Endothelial cell of umbilical vein (primary cell): Measurements from ENCODE around the gene TIMM10B. TPM values are rescaled to one million over a fixed set of nuclear protein-coding genes. Genes with fewer than 3 reads are reported as not detected.

ENCODE experiments used
- Bru-seq: library from RNA; stranded (reverse); fragments of 400-500 nt; gene quantifications from one replicate; lab custom pipeline; 2021; lab: Mats Ljungman, UMichigan
- BruChase-seq, 2 experiments: library from RNA; stranded (reverse); fragments of 400-500 nt; gene quantifications; one replicate each; lab custom pipeline; 2021; lab: Mats Ljungman, UMichigan
- BruUV-seq: library from RNA; stranded (reverse); fragments of 400-500 nt; replicated peaks from 2 replicates; lab custom pipeline; 2021; lab: Mats Ljungman, UMichigan
- CTCF ChIA-PET: fragments of 300-600, 350-600 bp; sonication (Branson Sonifier 250); formaldehyde crosslinking; loops from one replicate; lab custom pipeline; 2021; ENCODE audit warnings: antibody characterized with exemption, inconsistent platforms; lab: Charles Lee
- POLR2A ChIA-PET: fragments of 300-600, 350-600 bp; sonication (Branson Sonifier 250); formaldehyde crosslinking; loops from one replicate; lab custom pipeline; 2021; ENCODE audit warnings: antibody characterized with exemption, inconsistent platforms; lab: Charles Lee
- DNase-seq: peaks from one replicate; pipeline ENCODE4 v3.0.0-alpha.2; 2011; ENCODE audit warnings: low read depth, low spot score
- FAIRE-seq: peaks from 2 replicates; lab custom pipeline; 2011; peaks lifted over from hg19 to GRCh38; lab: Jason Lieb, UNC
- H2AFZ ChIP-seq: 2 replicates; pipeline ENCODE4 v1.6.0; 2012; ENCODE audit warnings: low read depth, low read length, control low read depth, inconsistent platforms
- H3K27ac ChIP-seq: 2 replicates; pipeline ENCODE4 v1.5.1; 2011; ENCODE audit warnings: low read depth, mild to moderate bottlenecking, control low read depth, low read length, moderate library complexity; ENCODE audit not compliant: insufficient read depth
- H3K27me3 ChIP-seq, 2 experiments: 2 replicates each; pipeline versions ENCODE4 v1.6.0 to v1.6.1; 2011; ENCODE audit warnings: low read length in 2 of 2, mixed read lengths in 1 of 2; ENCODE audit not compliant: control insufficient read depth in 2 of 2, insufficient read depth in 2 of 2
- H3K36me3 ChIP-seq, 2 experiments: 2 replicates in 1 of 2; 3 replicates in 1 of 2; pipeline ENCODE4 v1.5.1; 2011; ENCODE audit warnings: low read length in 2 of 2, mild to moderate bottlenecking in 1 of 2, moderate library complexity in 1 of 2; ENCODE audit not compliant: control insufficient read depth in 2 of 2, insufficient read depth in 2 of 2; ENCODE audit errors: extremely low read depth in 1 of 2
- H3K4me1 ChIP-seq: 3 replicates; pipeline ENCODE4 v1.5.1; 2011; ENCODE audit warnings: mild to moderate bottlenecking, low read length; ENCODE audit not compliant: control insufficient read depth, insufficient read depth; ENCODE audit errors: extremely low read depth
- H3K4me2 ChIP-seq: 2 replicates; pipeline ENCODE4 v1.6.1; 2011; ENCODE audit warnings: low read length, control low read depth, mixed read lengths; ENCODE audit not compliant: insufficient read depth
- H3K4me3 ChIP-seq, 3 experiments: fragments of 200-600 bp in 1 of 3; sonication (generic), shearing (Covaris generic) in 1 of 3; replicated peaks in 1 of 3; 2 replicates each; pipeline ENCODE4 v1.5.1; 2011 to 2016; ENCODE audit warnings: control low read depth in 3 of 3, low read length in 3 of 3, mild to moderate bottlenecking in 2 of 3, inconsistent platforms in 1 of 3, low read depth in 1 of 3, moderate library complexity in 1 of 3; ENCODE audit not compliant: insufficient read depth in 1 of 3
- H3K79me2 ChIP-seq: 2 replicates; pipeline ENCODE4 v1.6.0; 2012; ENCODE audit warnings: low read length, inconsistent platforms; ENCODE audit not compliant: control insufficient read depth, insufficient read depth
- H3K9ac ChIP-seq: replicated peaks from 2 replicates; pipeline ENCODE3; 2011; ENCODE audit warnings: low read length, control low read depth; ENCODE audit not compliant: insufficient read depth; ENCODE audit errors: extremely low read depth
- H3K9me1 ChIP-seq: replicated peaks from 3 replicates; pipeline ENCODE4 v1.6.0; 2011; ENCODE audit warnings: mild to moderate bottlenecking, low read length; ENCODE audit not compliant: control insufficient read depth, insufficient read depth; ENCODE audit errors: extremely low read depth
- H3K9me3 ChIP-seq: replicated peaks from 2 replicates; pipeline ENCODE4 v1.5.1; 2012; ENCODE audit warnings: low read length, inconsistent platforms; ENCODE audit not compliant: control insufficient read depth, insufficient read depth
- H4K20me1 ChIP-seq: replicated peaks from 2 replicates; pipeline ENCODE3; 2011; ENCODE audit warnings: mild to moderate bottlenecking, low read length; ENCODE audit not compliant: control insufficient read depth, insufficient read depth; ENCODE audit errors: extremely low read depth
- CTCF ChIP-seq, 2 donors: IDR thresholded peaks; 1 replicate in 1 of 2; 2 replicates in 1 of 2; pipeline ENCODE4 v1.5.1; 2011; ENCODE audit warnings: low read length in 2 of 2, mild to moderate bottlenecking in 2 of 2, moderate library complexity in 2 of 2, control low read depth in 1 of 2, inconsistent platforms in 1 of 2, low read depth in 1 of 2; ENCODE audit not compliant: insufficient read depth in 1 of 2; ENCODE audit errors: extremely low read depth in 1 of 2
- EZH2 ChIP-seq: IDR thresholded peaks from 2 replicates; pipeline ENCODE4 v1.6.1; 2012; ENCODE audit warnings: borderline replicate concordance, low read depth, mild to moderate bottlenecking, moderate library complexity, low read length, inconsistent platforms; ENCODE audit not compliant: severe bottlenecking
- FOS ChIP-seq: IDR thresholded peaks from 2 replicates; pipeline ENCODE4 v1.6.1; 2011; ENCODE audit warnings: mild to moderate bottlenecking, low read length, moderate library complexity, borderline replicate concordance; ENCODE audit not compliant: insufficient read depth
- GATA2 ChIP-seq: IDR thresholded peaks from 2 replicates; pipeline ENCODE4 v1.7.0; 2011; ENCODE audit warnings: low read depth, mild to moderate bottlenecking, moderate library complexity, mixed read lengths, low read length; ENCODE audit not compliant: insufficient read length, insufficient read depth
- JUN ChIP-seq: IDR thresholded peaks from 2 replicates; pipeline ENCODE4 v1.6.1; 2011; ENCODE audit warnings: borderline replicate concordance, low read depth; ENCODE audit not compliant: insufficient read length, insufficient read depth
- MAX ChIP-seq: IDR thresholded peaks from 2 replicates; pipeline ENCODE4 v1.6.1; 2011; ENCODE audit not compliant: insufficient read depth, insufficient read length
- MYC ChIP-seq: IDR thresholded peaks from one replicate; pipeline ENCODE4 v1.6.1; 2011; ENCODE audit warnings: mild to moderate bottlenecking, low read depth, low read length
- POLR2A ChIP-seq: IDR thresholded peaks from 2 replicates; pipeline ENCODE4 v1.6.1; 2012; ENCODE audit warnings: low read depth, mild to moderate bottlenecking, control low read depth, low read length
- POLR2AphosphoS5 ChIP-seq: IDR thresholded peaks from 2 replicates; pipeline ENCODE4 v1.6.1; 2012; ENCODE audit warnings: low read depth, mild to moderate bottlenecking, control low read depth, low read length, moderate library complexity; ENCODE audit not compliant: insufficient read depth
- dilution Hi-C: fragments of 300-500 bp; cut with MboI; formaldehyde crosslinking; loops from one replicate; pipeline ENCODE4 v1.15.0; 2019; ENCODE audit warnings: low sequenced_read_pairs; ENCODE audit not compliant: extremely low pct_ligation_motif_present
- intact Hi-C: fragments of 100-400 bp; cut with micrococcal nuclease; formaldehyde crosslinking; loops from one replicate; pipeline ENCODE4 v1.10.0; 2022
- long read RNA-seq: library from polyadenylated mRNA; stranded (forward); transcript quantifications from one replicate; pipeline ENCODE4 v2.0.0, GENCODE V29; 2021
- polyA minus RNA-seq, 3 experiments: library from RNA; depleted of rRNA, polyadenylated mRNA; stranded (reverse); fragments of >200 nt; gene quantifications; 1 replicate in 1 of 3; 2 replicates in 2 of 3; pipeline ENCODE4 v1.2.3, GENCODE V29; 2011
- polyA plus RNA-seq, 4 experiments: library from polyadenylated mRNA; depleted of rRNA in 3 of 4; stranded (reverse) in 3 of 4; unstranded in 1 of 4; fragments of >200 nt; gene quantifications; 2 replicates each; pipeline versions ENCODE4 v1.2.1 to v1.2.3, GENCODE V29; 2011 to 2012; ENCODE audit warnings: missing spikeins in 1 of 4
- total RNA-seq: library from RNA; stranded (reverse); gene quantifications from 2 replicates; pipeline ENCODE4 v1.2.3, GENCODE V29; 2021

TIMM10B gene
- 29.2 and 31.3 TPM in 2 replicates for total RNA-seq
- 36.5 and 41.8 TPM in 2 replicates for polyA plus RNA-seq
- polyA plus RNA-seq (2011; cell fraction: cytosol; rRNA removed) = 27.9 and 34.4 TPM in 2 replicates
- 37.3 and 38.2 TPM in 2 replicates for polyA plus RNA-seq (2011; cell fraction: nucleus; rRNA removed)
- 22.2 and 26.3 TPM in 2 replicates for polyA plus RNA-seq (2012)
- 27.1 and 43.6 TPM in 2 replicates for polyA minus RNA-seq
- 22.1 TPM for polyA minus RNA-seq (2011; cell fraction: cytosol; rRNA and poly(A)+ RNA removed)
- polyA minus RNA-seq (2011; cell fraction: nucleus; rRNA and poly(A)+ RNA removed) = 48.0 and 51.8 TPM in 2 replicates
- Bru-seq, nascent RNA = percentile 96 among the genes with signal in this experiment
- BruChase-seq, experiment 1, labeled RNA remaining after a 6-hour chase = percentile 96 among the genes with signal in this experiment
- BruChase-seq, experiment 2, labeled RNA remaining after a 2-hour chase = percentile 99 among the genes with signal in this experiment
- long read RNA-seq, transcript TIMM10B-205 (4 exons, 608 nt) = minor isoform, 8 of 145 reads
- long read RNA-seq, transcript TIMM10B-201 (3 exons, 2,840 nt) = major isoform, 129 of 145 reads
- long read RNA-seq, partial matches to known transcripts = 1 of 145 reads
- long read RNA-seq, other reads (novel, unspliced or antisense) = 0 of 145 reads

- intact Hi-C loops (loop anchor here (1.0 to 2.0 kb wide), 7 partner anchors 8 to 214 kb away; partner anchors contain the start of genes APBB1, MRPL17, SMPD1 and TAF10), dilution Hi-C loops (no loop called here)
- CTCF ChIA-PET = interaction anchor here (0.7 to 2.6 kb wide), 16 partner anchors 9 to 276 kb away, joined by 3 to 28 read pairs (median 4); partner anchors contain the start of genes APBB1 and MRPL17
- H3K9ac ChIP-seq = peak within 1 kb of the TSS; percentile 70
- peaks cover 36% of the 10 kb centered on the region for H3K79me2 ChIP-seq
- H3K27ac ChIP-seq = peak within 1 kb of the TSS; percentile 72
- BruUV-seq = TSS peak; percentile 50
- H3K9me1 ChIP-seq = no peaks in the 10 kb centered on the region
- peak within 1 kb of the TSS; percentile 19 to 65 (median 57) for H3K4me3 ChIP-seq
- no peaks in the 10 kb centered on the region for H3K9me3 ChIP-seq
- peak within 1 kb of the TSS; percentile 85 for H3K4me2 ChIP-seq
- peaks cover 7 to 21% of the 10 kb centered on the region in 2 experiments for H3K36me3 ChIP-seq
- H4K20me1 ChIP-seq = no peaks in the 10 kb centered on the region
- H3K4me1 ChIP-seq = peaks cover 18% of the 10 kb centered on the region
- peak within 1 kb of the TSS; percentile 6 for H2AFZ ChIP-seq
- H3K27me3 ChIP-seq = no peaks in the 10 kb centered on the region
- DNase-seq (peak; percentile 98), FAIRE-seq (peak; percentile 100)
- TF ChIP-seq JUN (no peak), GATA2 (no peak), POLR2A (peak; percentile 70), FOS (no peak), MYC (peak; percentile 86), CTCF (IDR thresholded peaks at IDR 0.05; ENCODE audit: extremely low read depth in 1 of 2, insufficient read depth in 1 of 2, low read depth in 1 of 2, low read length in 2 of 2) (no peak), EZH2 (no peak), POLR2AphosphoS5 (peak; percentile 83), MAX (peak; percentile 78)
- POLR2A ChIA-PET = interaction anchor here (0.7 to 1.6 kb wide), 4 partner anchors 9 to 103 kb away, joined by 3 to 8 read pairs (median 4); no protein-coding TSS in a partner anchor
These were observed at the start of gene TIMM10B, which contains the start of gene ARFIP2 for GRCh38 chr11:6481012-6481923. TIMM10B (plus strand) TSS chr11:6481501; CDS start chr11:6481517, 16 bp downstream. ARFIP2 (minus strand) TSS chr11:6481331; CDS start chr11:6480421, 910 bp downstream.
